SK-N-SH (cell line): ENCODE results near the gene TXNRD2.

Experiments
- CHD2 ChIP-seq: fragments of 150-350 bp; IDR thresholded peaks from 2 replicates; pipeline ENCODE4 v1.6.1; 2018; ENCODE audit warnings: low read length; ENCODE audit not compliant: partially characterized antibody
- EZH2phosphoT487 ChIP-seq: fragments of 200-600 bp; sonication (generic); IDR thresholded peaks from 2 replicates; pipeline ENCODE4 v1.6.1; 2017; ENCODE audit warnings: low read depth, mixed run types, mild to moderate bottlenecking, antibody characterized with exemption, moderate library complexity, borderline replicate concordance
- MXI1 ChIP-seq: IDR thresholded peaks from 2 replicates; pipeline ENCODE4 v1.6.1; 2012; ENCODE audit warnings: mild to moderate bottlenecking, low read depth, low read length, improper control_type of control experiment
- NFIC ChIP-seq: IDR thresholded peaks from 2 replicates; pipeline ENCODE4 v1.4.0; 2012; ENCODE audit warnings: borderline replicate concordance
- POLR2AphosphoS5 ChIP-seq: IDR thresholded peaks from 2 replicates; pipeline ENCODE4 v1.6.1; 2012; ENCODE audit warnings: low read depth, low read length
- RCOR1 ChIP-seq: fragments of 150-350 bp; IDR thresholded peaks from 2 replicates; pipeline ENCODE4 v1.6.1; 2017; ENCODE audit warnings: antibody characterized with exemption, low read length
- RXRA ChIP-seq: IDR thresholded peaks from 2 replicates; pipeline ENCODE4 v1.4.0; 2012; ENCODE audit warnings: low read depth, mild to moderate bottlenecking, borderline replicate concordance
- SMC3 ChIP-seq: IDR thresholded peaks from 2 replicates; pipeline ENCODE4 v1.6.1; 2012; ENCODE audit warnings: low read depth, low read length, improper control_type of control experiment
- USF2 ChIP-seq: fragments of 150-350 bp; IDR thresholded peaks from 2 replicates; pipeline ENCODE4 v1.6.1; 2017; ENCODE audit warnings: antibody characterized with exemption, low read length, low read depth, borderline replicate concordance
- TF ChIP-seq, protein P1 (sequence below): fragments of 200-600 bp; sonication (generic); IDR thresholded peaks from 2 replicates; pipeline ENCODE4 v1.6.1; 2017; ENCODE audit warnings: antibody characterized with exemption, mild to moderate bottlenecking, moderate library complexity

- TF ChIP-seq, protein P1, sequence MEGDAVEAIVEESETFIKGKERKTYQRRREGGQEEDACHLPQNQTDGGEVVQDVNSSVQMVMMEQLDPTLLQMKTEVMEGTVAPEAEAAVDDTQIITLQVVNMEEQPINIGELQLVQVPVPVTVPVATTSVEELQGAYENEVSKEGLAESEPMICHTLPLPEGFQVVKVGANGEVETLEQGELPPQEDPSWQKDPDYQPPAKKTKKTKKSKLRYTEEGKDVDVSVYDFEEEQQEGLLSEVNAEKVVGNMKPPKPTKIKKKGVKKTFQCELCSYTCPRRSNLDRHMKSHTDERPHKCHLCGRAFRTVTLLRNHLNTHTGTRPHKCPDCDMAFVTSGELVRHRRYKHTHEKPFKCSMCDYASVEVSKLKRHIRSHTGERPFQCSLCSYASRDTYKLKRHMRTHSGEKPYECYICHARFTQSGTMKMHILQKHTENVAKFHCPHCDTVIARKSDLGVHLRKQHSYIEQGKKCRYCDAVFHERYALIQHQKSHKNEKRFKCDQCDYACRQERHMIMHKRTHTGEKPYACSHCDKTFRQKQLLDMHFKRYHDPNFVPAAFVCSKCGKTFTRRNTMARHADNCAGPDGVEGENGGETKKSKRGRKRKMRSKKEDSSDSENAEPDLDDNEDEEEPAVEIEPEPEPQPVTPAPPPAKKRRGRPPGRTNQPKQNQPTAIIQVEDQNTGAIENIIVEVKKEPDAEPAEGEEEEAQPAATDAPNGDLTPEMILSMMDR, result no peak
- TF ChIP-seq SMC3 (no peak), EZH2phosphoT487 (no peak), RCOR1 (no peak), USF2 (no peak), POLR2AphosphoS5 (no peak), NFIC (no peak), CHD2 (no peak), RXRA (no peak), MXI1 (no peak)
Measured at GRCh38 chr22:19859861-19860510, 81.6 kb downstream of the TXNRD2 start.
